Neural cell (in vitro differentiated cells): ENCODE data around the gene TP53TG5. TPM values are rescaled to one million over a fixed set of nuclear protein-coding genes. Genes with fewer than 3 reads are reported as not detected.
A peak's percentile ranks its signal among the peaks of the same experiment; 100 is the strongest.

ENCODE experiments used
- H2AFZ ChIP-seq: fragments of 200-600, 300-800 bp; sonication (generic), shearing (Covaris generic); 2 replicates; pipeline ENCODE4 v1.6.0; 2014; ENCODE audit warnings: low read depth, mild to moderate bottlenecking, antibody characterized with exemption, low read length, moderate library complexity
- H3F3A ChIP-seq: fragments of 200-600 bp; shearing (Covaris generic); 2 replicates; pipeline ENCODE4 v1.6.1; 2016; ENCODE audit warnings: mild to moderate bottlenecking, moderate library complexity, mixed read lengths, antibody characterized with exemption, low read length; ENCODE audit not compliant: insufficient read depth, poor library complexity, severe bottlenecking
- H3K27ac ChIP-seq: fragments of 200-600, 300-800 bp; sonication (generic), shearing (Covaris generic); 2 replicates; pipeline ENCODE4 v1.5.1; 2014; ENCODE audit warnings: mild to moderate bottlenecking, low read length, moderate library complexity
- H3K27me3 ChIP-seq: fragments of 300-800, 200-600 bp; sonication (generic), shearing (Covaris generic); 2 replicates; pipeline ENCODE4 v1.6.0; 2014; ENCODE audit warnings: mild to moderate bottlenecking, low read depth, low read length, moderate library complexity; ENCODE audit not compliant: insufficient read depth
- H3K36me3 ChIP-seq: fragments of 300-800, 200-600 bp; sonication (generic), shearing (Covaris generic); 2 replicates; pipeline ENCODE4 v1.5.1; 2014; ENCODE audit warnings: mild to moderate bottlenecking, antibody characterized with exemption, low read length, moderate library complexity; ENCODE audit not compliant: insufficient read depth
- H3K4me2 ChIP-seq: fragments of 300-800, 200-600 bp; sonication (generic), shearing (Covaris generic); 2 replicates; pipeline ENCODE4 v1.6.0; 2014; ENCODE audit warnings: mild to moderate bottlenecking, low read length
- H3K4me3 ChIP-seq: fragments of 300-800, 200-600 bp; sonication (generic), shearing (Covaris generic); 2 replicates; pipeline ENCODE4 v1.5.1; 2014; ENCODE audit warnings: mild to moderate bottlenecking, low read length, moderate library complexity
- H3K79me2 ChIP-seq: fragments of 200-600 bp; shearing (Covaris generic); replicated peaks from 2 replicates; pipeline ENCODE4 v1.6.0; 2014; ENCODE audit warnings: mild to moderate bottlenecking, low read length, moderate library complexity; ENCODE audit not compliant: insufficient read depth
- H3K9ac ChIP-seq: fragments of 300-800, 200-600 bp; sonication (generic), shearing (Covaris generic); 2 replicates; pipeline ENCODE4 v1.6.1; 2016; ENCODE audit warnings: mild to moderate bottlenecking, low read length, mixed read lengths
- H3K9me2 ChIP-seq: fragments of 200-600 bp; shearing (Covaris generic); 2 replicates; pipeline ENCODE4 v1.6.1; 2016; ENCODE audit warnings: mild to moderate bottlenecking, low read length, mixed read lengths; ENCODE audit not compliant: insufficient read depth
- H3K9me3 ChIP-seq: fragments of 200-600, 300-800 bp; sonication (generic), shearing (Covaris generic); 2 replicates; pipeline ENCODE4 v1.6.1; 2016; ENCODE audit warnings: mild to moderate bottlenecking, mixed run types, low read length, moderate library complexity, mixed read lengths
- H4K20me1 ChIP-seq: fragments of 200-600 bp; shearing (Covaris generic); 2 replicates; pipeline ENCODE4 v1.6.1; 2016; ENCODE audit warnings: mild to moderate bottlenecking, mixed run types; ENCODE audit not compliant: insufficient read depth
- CTCF ChIP-seq: fragments of 450-650 bp; IDR thresholded peaks from 2 replicates; pipeline ENCODE4 v1.5.1; 2014; ENCODE audit warnings: antibody characterized with exemption, mild to moderate bottlenecking, moderate library complexity; ENCODE audit not compliant: poor library complexity, severe bottlenecking
- EP300 ChIP-seq: fragments of 450-650 bp; conservative IDR thresholded peaks from 2 replicates; pipeline ENCODE4 v1.6.1; 2014; ENCODE audit warnings: antibody characterized with exemption, mild to moderate bottlenecking, moderate library complexity; ENCODE audit not compliant: poor library complexity, severe bottlenecking
- EZH2 ChIP-seq: fragments of 200-600, 300-800 bp; shearing (Covaris generic), sonication (generic); IDR thresholded peaks from 2 replicates; pipeline ENCODE4 v1.6.1; 2014; ENCODE audit warnings: antibody characterized with exemption, low read length, borderline replicate concordance, mild to moderate bottlenecking; ENCODE audit not compliant: insufficient read depth, poor library complexity, severe bottlenecking
- MXI1 ChIP-seq: fragments of 450-650 bp; conservative IDR thresholded peaks from 2 replicates; pipeline ENCODE4 v1.6.1; 2014; ENCODE audit warnings: antibody characterized with exemption, mild to moderate bottlenecking; ENCODE audit not compliant: poor library complexity, severe bottlenecking
- POLR2AphosphoS5 ChIP-seq: IDR thresholded peaks from 2 replicates; pipeline ENCODE4 v1.6.1; 2012
- RAD21 ChIP-seq: fragments of 450-650 bp; conservative IDR thresholded peaks from 2 replicates; pipeline ENCODE4 v1.6.1; 2014; ENCODE audit warnings: antibody characterized with exemption, mild to moderate bottlenecking, moderate library complexity
- REST ChIP-seq: IDR thresholded peaks from 2 replicates; pipeline ENCODE4 v1.6.1; 2012; ENCODE audit warnings: borderline replicate concordance
- SMC3 ChIP-seq: fragments of 450-650 bp; conservative IDR thresholded peaks from 2 replicates; pipeline ENCODE4 v1.6.1; 2014; ENCODE audit warnings: antibody characterized with exemption, mild to moderate bottlenecking, moderate library complexity; ENCODE audit not compliant: poor library complexity
- TAF1 ChIP-seq: IDR thresholded peaks from 2 replicates; pipeline ENCODE4 v1.6.1; 2012; ENCODE audit warnings: low read depth
- polyA plus RNA-seq: library from polyadenylated mRNA; depleted of rRNA; stranded (reverse); fragments of >200 nt; gene quantifications from 2 replicates; pipeline ENCODE4 v1.2.3, GENCODE V29; 2014

TP53TG5 gene
- polyA plus RNA-seq, 1 donor from 2014 or later: not detected

GRCh38 chr20:45363611-45364492 is 14.3 kb downstream of the TP53TG5 start:
- Histone ChIP-seq H3K36me3 (no peaks in the 10 kb centered on the region), H3K4me3 (peak overlapping the region; percentile 97), H2AFZ (peak overlapping the region; percentile 49), H3K4me2 (peak overlapping the region; percentile 99), H3K79me2 (peaks cover 28% of the 10 kb centered on the region), H3K9ac (peak overlapping the region; percentile 87), H3K27ac (peak overlapping the region; percentile 94), H3F3A (no peaks in the 10 kb centered on the region), H3K9me2 (no peaks in the 10 kb centered on the region), H3K9me3 (no peaks in the 10 kb centered on the region), H4K20me1 (no peaks in the 10 kb centered on the region), H3K27me3 (no peaks in the 10 kb centered on the region)
- TF ChIP-seq REST (no peak), EZH2 (no peak), SMC3 (no peak), RAD21 (no peak), EP300 (no peak), POLR2AphosphoS5 (no peak), TAF1 (peak; percentile 31), MXI1 (peak; percentile 29), CTCF (no peak)

- H3K9me2 ChIP-seq: no peaks in the 10 kb centered on the region
- H3K4me3 ChIP-seq: peak within 1 kb of the TSS; percentile 97
- H2AFZ ChIP-seq: peak within 1 kb of the TSS; percentile 49
- no peaks in the 10 kb centered on the region for H3K9me3 ChIP-seq
- no peaks in the 10 kb centered on the region for H3K27me3 ChIP-seq
- H3K79me2 ChIP-seq: peaks cover 28% of the 10 kb centered on the region
- no peaks in the 10 kb centered on the region for H4K20me1 ChIP-seq
- H3K4me2 ChIP-seq: peak within 1 kb of the TSS; percentile 99
- peak within 1 kb of the TSS; percentile 87 for H3K9ac ChIP-seq
- H3F3A ChIP-seq: no peaks in the 10 kb centered on the region
- no peaks in the 10 kb centered on the region for H3K36me3 ChIP-seq
- TF ChIP-seq POLR2AphosphoS5 (peak; percentile 84), RAD21 (peak; percentile 94), REST (peak; percentile 86), CTCF (peak; percentile 100), TAF1 (peak; percentile 79), EP300 (peak; percentile 79), EZH2 (no peak), SMC3 (peak; percentile 88), MXI1 (peak; percentile 98)
- H3K27ac ChIP-seq: peak within 1 kb of the TSS; percentile 94
Observed at GRCh38 chr20:45362804-45363610, 15.1 kb downstream of the TP53TG5 start, which contains the start of gene SYS1. Gene SYS1, plus strand, starts transcription at chr20:45363156. Its CDS starts 376 bp downstream, at chr20:45363532.
